DND-41 (cell line): ENCODE measurements around the gene DLK2.

Experiments
- ATAC-seq: fragments of 200-7000 bp; cut with Tn5 transposase; 3 replicates; pipeline ENCODE4 v1.9.1; 2021; ENCODE audit warnings: low read depth; ENCODE audit not compliant: insufficient read depth
- DNase-seq: peaks from one replicate; pipeline ENCODE4 v3.0.0-alpha.2; 2020
- H2AFZ ChIP-seq: 2 replicates; pipeline ENCODE4 v1.6.0; 2012; ENCODE audit warnings: low read depth, low read length
- H3K27ac ChIP-seq: 2 replicates; pipeline ENCODE4 v1.5.1; 2012; ENCODE audit warnings: low read length, inconsistent platforms
- H3K27me3 ChIP-seq: fragments of 200-600 bp; sonication (generic); 2 replicates; pipeline ENCODE4 v1.6.0; 2012; ENCODE audit warnings: low read length, mild to moderate bottlenecking, inconsistent platforms; ENCODE audit not compliant: insufficient read depth, poor library complexity
- H3K36me3 ChIP-seq: 2 replicates; pipeline ENCODE4 v1.5.1; 2012; ENCODE audit warnings: low read length, inconsistent platforms; ENCODE audit not compliant: insufficient read depth
- H3K4me1 ChIP-seq: 2 replicates; pipeline ENCODE4 v1.5.1; 2012; ENCODE audit warnings: mild to moderate bottlenecking, low read length; ENCODE audit not compliant: insufficient read depth
- H3K4me2 ChIP-seq: 2 replicates; pipeline ENCODE4 v1.6.0; 2012; ENCODE audit warnings: mild to moderate bottlenecking, moderate library complexity, low read length, inconsistent platforms; ENCODE audit not compliant: insufficient read depth
- H3K4me3 ChIP-seq, 2 experiments: fragments of 200-600 bp in 1 of 2; shearing (Covaris generic) in 1 of 2; 2 replicates each; pipeline ENCODE4 v1.5.1; 2012 to 2016; ENCODE audit warnings: inconsistent platforms in 2 of 2, low read length in 2 of 2, mild to moderate bottlenecking in 2 of 2, low read depth in 1 of 2, moderate library complexity in 1 of 2
- H3K79me2 ChIP-seq: 2 replicates; pipeline ENCODE4 v1.6.0; 2012; ENCODE audit warnings: low read length, inconsistent platforms; ENCODE audit not compliant: insufficient read depth
- H3K9ac ChIP-seq: 2 replicates; pipeline ENCODE4 v1.6.0; 2012; ENCODE audit warnings: low read depth, mild to moderate bottlenecking, inconsistent platforms, low read length, moderate library complexity
- H3K9me3 ChIP-seq: 2 replicates; pipeline ENCODE4 v1.5.1; 2012; ENCODE audit warnings: low read length, moderate library complexity, mild to moderate bottlenecking, inconsistent platforms; ENCODE audit not compliant: insufficient read depth, severe bottlenecking
- H4K20me1 ChIP-seq: 2 replicates; pipeline ENCODE4 v1.6.0; 2012; ENCODE audit warnings: low read length; ENCODE audit not compliant: insufficient read depth
- CTCF ChIP-seq: IDR thresholded peaks from 2 replicates; pipeline ENCODE4 v1.5.1; 2012; ENCODE audit warnings: borderline replicate concordance, low read length, moderate library complexity, mild to moderate bottlenecking; ENCODE audit not compliant: poor library complexity, severe bottlenecking; ENCODE audit errors: extremely low read depth
- EZH2 ChIP-seq: IDR thresholded peaks from 3 replicates; pipeline ENCODE4 v1.6.1; 2012; ENCODE audit warnings: borderline replicate concordance, low read depth, mild to moderate bottlenecking, moderate library complexity, low read length, inconsistent platforms; ENCODE audit not compliant: severe bottlenecking

The DLK2 gene

GRCh38 chr6:43436577-43437282 lies 18.6 kb downstream of the DLK2 start:
- Histone ChIP-seq H3K4me3 (no peak overlapping the region), H3K4me1 (no peaks in the 10 kb centered on the region), H3K4me2 (no peak overlapping the region), H3K36me3 (peaks cover 59% of the 10 kb centered on the region), H3K9me3 (no peaks in the 10 kb centered on the region), H3K9ac (no peak overlapping the region), H4K20me1 (no peaks in the 10 kb centered on the region; the same call in 1 of the 2 replicates), H2AFZ (no peak overlapping the region), H3K79me2 (0 out of 2 replicates have a peak, but pooled peaks cover 2% of the 10 kb centered on the region), H3K27ac (no peak overlapping the region), H3K27me3 (no peaks in the 10 kb centered on the region)
- TF ChIP-seq CTCF: no peak
- no peak for TF ChIP-seq EZH2
- DNase-seq (no peak), ATAC-seq (no peak)

GRCh38 chr6:43435682-43436437 lies 19.5 kb downstream of the DLK2 start:
- H3K4me1 ChIP-seq: no peaks in the 10 kb centered on the region
- no peak overlapping the region for H3K4me2 ChIP-seq
- no peak for ATAC-seq
- H3K9ac ChIP-seq: no peak overlapping the region
- H3K36me3 ChIP-seq: peaks cover 55% of the 10 kb centered on the region
- H2AFZ ChIP-seq: no peak overlapping the region
- no peak overlapping the region for H3K4me3 ChIP-seq
- H3K9me3 ChIP-seq: no peaks in the 10 kb centered on the region
- no peaks in the 10 kb centered on the region for H3K27me3 ChIP-seq
- no peak overlapping the region for H3K27ac ChIP-seq
- H3K79me2 ChIP-seq: 0 out of 2 replicates have a peak, but pooled peaks cover 2% of the 10 kb centered on the region
- no peak for DNase-seq
- H4K20me1 ChIP-seq: no peaks in the 10 kb centered on the region; the same call in 1 of the 2 replicates
- no peak for TF ChIP-seq EZH2

- no peak for TF ChIP-seq CTCF
- TF ChIP-seq EZH2: no peak
- no peak overlapping the region for H3K4me2 ChIP-seq
These were observed 20.4 kb downstream of the DLK2 start for GRCh38 chr6:43434943-43435342.

More at GRCh38 chr6:43434943-43435342, 20.4 kb downstream of the DLK2 start:
- Histone ChIP-seq H2AFZ (no peak overlapping the region), H3K4me3 (no peak overlapping the region), H3K79me2 (0 out of 2 replicates have a peak, but pooled peaks cover 2% of the 10 kb centered on the region), H3K9me3 (no peaks in the 10 kb centered on the region), H3K4me1 (no peaks in the 10 kb centered on the region), H3K9ac (no peak overlapping the region), H3K27ac (no peak overlapping the region), H3K36me3 (peaks cover 52% of the 10 kb centered on the region), H3K27me3 (no peaks in the 10 kb centered on the region), H4K20me1 (no peaks in the 10 kb centered on the region; the same call in 1 of the 2 replicates)
- DNase-seq: no peak
- ATAC-seq: no peak
